IPS-11a (cell line): ENCODE results near the gene RANBP10.
"Not testable (repeated sequence)": the region's sequence is repeated elsewhere in the genome, so short reads cannot be mapped to it uniquely, and the experiment has no call there.

Experiments
- H3K4me3 ChIP-seq: one replicate; pipeline ENCODE4 v1.5.1; 2013; ENCODE audit warnings: low read depth, low read length, control low read depth

Gene RANBP10

GRCh38 chr16:67780847-67781564, 25.4 kb downstream of the RANBP10 start:
- H3K4me3 ChIP-seq, result no peak overlapping the region

DNA sequence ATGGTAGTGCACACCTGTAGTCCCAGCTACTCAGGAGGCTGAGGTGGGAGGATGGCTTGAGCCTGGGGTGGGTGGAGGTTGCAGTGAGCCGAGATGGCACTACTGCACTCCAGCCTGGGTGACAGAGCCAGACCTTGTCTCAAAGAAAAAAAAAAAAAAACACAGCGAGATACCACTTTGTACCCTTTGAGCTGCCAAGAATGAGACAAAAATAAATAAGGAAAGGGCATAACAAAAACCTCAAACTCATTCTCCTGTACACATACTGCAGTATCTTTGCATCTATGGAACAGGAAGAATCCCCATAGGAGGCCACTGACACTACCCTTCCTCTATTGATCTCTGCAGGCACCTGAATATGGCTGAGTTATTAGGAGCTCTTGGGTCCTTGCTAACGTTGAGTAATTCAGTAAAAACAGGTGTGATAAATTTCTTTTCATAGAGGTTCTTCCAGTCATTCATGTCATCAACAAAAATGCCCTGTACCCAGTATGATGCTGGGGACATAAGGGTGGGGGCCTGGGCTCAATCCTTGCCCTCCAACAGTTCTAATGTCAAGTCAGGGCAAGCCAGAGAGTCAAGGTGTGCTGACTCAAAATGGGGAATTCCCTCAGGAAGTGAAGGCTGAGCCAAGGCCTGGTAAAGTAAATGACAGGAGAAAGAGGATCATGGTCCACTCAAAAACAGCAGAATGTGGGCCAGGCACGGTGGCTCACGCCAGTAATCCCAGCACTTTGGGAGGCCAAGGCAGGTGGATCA, 26.9 kb downstream of the RANBP10 start:
- H3K4me3 ChIP-seq, result no peak overlapping the region

- H3K4me3 ChIP-seq, result no peak overlapping the region
Measured at GRCh38 chr16:67775273-67775672, 31.1 kb downstream of the RANBP10 start.

- H3K4me3 ChIP-seq, result no peak overlapping the region
Measured at GRCh38 chr16:67774457-67774853, 31.9 kb downstream of the RANBP10 start.

DNA sequence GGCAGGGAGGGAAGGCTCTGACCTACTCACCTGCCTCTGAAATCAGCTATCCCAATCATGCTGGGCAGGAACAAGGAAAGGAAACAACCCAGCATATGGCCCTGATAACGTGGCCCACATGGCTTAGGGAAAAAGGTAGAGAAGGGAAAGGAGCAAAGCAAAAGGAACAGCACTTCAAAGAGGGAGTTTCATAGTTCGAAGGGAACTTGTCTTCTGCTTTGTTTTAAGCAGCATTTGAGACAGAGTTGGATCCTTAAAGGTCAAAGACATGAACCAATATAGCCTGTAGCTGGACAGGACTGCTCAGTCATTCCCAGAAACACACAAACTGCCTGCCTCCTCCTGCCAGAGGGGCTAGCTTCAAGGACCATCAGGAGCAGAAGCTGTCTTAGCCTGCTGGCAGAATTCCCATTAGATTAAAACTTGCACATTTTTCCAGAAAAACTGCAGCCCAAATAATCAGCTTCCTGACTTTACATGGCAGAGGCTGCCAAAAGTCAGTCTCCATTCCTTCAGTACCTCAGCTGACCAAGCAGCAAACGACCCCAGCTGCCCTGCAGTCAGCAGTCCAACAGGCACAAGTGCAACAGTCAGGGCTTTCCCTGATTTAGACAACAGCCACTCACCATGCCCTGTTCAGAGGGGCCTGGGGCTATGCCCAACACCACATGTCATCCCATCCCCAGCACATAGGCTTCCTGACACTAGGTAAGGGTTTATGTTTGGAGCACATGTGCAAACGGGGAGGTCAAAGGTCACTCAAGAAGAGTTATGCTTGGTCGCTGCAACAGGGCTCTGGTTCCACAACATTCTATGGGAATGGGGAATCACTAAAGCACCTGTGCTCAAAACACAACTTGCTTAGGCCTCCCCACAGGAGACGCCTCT, 32.5 kb downstream of the RANBP10 start:
- H3K4me3 ChIP-seq, result no peak overlapping the region

- H3K4me3 ChIP-seq, result no peak overlapping the region
Measured at GRCh38 chr16:67773099-67773498, 33.3 kb downstream of the RANBP10 start.

GRCh38 chr16:67770346-67770991, 35.9 kb downstream of the RANBP10 start:
- H3K4me3 ChIP-seq, result no peak overlapping the region

- no peak overlapping the region for H3K4me3 ChIP-seq
Measured at GRCh38 chr16:67767953-67768352, 38.4 kb downstream of the RANBP10 start.

- H3K4me3 ChIP-seq, result no peak overlapping the region
Measured at GRCh38 chr16:67766291-67766690, 40.1 kb downstream of the RANBP10 start.

DNA sequence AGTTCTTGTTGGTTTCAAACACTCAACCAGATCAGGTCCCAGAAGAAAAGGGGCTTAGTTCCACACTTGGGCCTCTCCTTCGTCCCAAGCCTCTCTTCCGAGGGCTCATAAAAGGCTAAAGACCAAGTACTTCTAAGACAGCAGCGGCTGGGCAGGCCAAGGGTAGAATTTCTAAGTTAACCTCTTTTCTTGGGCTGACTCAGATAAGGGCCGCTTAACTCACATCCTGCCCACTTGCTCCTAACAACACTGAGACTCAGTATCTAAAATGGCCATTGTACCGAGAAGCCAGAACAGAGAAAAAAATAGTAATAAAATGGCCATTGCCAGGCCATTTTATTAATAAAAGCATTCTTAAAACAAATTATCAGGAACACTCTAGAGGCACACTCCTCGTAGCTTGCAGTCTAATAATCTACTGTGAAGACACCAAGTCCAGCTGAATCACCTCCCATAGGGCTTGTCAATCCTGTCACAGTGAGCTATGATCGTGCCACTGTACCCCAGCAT, 42.1 kb downstream of the RANBP10 start:
- no peak overlapping the region for H3K4me3 ChIP-seq

- H3K4me3 ChIP-seq, result no peak overlapping the region
Measured at GRCh38 chr16:67763066-67763465, 43.3 kb downstream of the RANBP10 start.

GRCh38 chr16:67762385-67762784, 44.0 kb downstream of the RANBP10 start:
- no peak overlapping the region for H3K4me3 ChIP-seq

GRCh38 chr16:67761924-67762323, 44.4 kb downstream of the RANBP10 start:
- H3K4me3 ChIP-seq, result no peak overlapping the region

GRCh38 chr16:67760956-67761230, 45.5 kb downstream of the RANBP10 start:
- H3K4me3 ChIP-seq, result no peak overlapping the region

DNA sequence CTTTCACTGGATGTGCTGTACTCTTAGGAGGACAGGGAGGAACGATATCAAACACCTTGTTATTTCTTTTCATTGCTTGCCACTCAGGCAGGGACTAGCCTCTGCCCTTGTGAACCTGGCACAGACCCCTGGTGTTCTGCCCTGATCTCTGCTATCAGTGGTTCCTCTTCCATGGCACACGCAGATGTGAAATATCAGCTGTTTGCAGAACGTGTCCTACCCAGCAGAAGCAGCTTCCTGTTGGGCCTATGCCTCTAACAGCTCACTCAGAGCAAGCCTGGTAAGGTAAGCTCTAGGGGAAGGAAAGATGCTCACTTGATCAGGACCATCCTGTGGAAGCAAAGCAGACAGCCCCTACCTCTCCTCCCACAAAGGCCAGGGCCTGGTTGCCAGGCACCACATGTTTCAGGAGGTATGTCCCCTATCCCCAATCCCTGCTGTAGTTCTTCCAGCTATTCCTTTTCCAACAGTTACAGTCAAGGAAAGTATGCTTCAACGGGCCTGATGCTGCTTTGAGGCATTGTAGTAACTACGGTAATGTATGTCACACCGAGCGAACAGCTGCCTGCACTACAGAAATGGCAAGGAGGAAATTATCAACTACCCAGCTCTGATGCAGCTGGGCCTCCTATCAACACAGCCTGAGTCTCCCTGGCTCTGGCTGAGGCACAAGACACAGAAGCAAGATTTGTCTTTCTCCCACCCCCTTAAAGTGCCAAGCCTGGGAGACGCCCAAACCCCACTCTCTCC, 46.0 kb downstream of the RANBP10 start:
- no peak overlapping the region for H3K4me3 ChIP-seq

DNA sequence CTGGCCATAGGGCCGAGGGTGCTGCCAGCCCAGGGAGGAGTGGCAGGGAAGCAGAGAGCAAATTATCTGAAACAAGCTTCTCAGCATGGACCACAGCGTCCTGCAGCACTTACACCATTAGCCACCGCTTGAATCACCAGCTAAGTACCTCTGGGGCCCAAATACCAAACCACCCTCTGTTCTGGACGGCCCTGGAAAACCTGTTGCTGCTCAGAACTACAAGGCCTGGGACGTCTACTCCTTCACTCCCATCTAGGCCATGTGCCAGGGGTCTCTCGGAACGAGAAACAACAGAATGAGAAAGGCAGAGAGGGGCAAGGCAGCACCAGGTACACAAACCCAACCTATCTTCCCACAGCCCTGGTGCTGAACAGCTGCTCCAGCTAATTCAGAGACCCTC, 47.4 kb downstream of the RANBP10 start:
- H3K4me3 ChIP-seq, result no peak overlapping the region

- H3K4me3 ChIP-seq, result no peak overlapping the region
Measured at GRCh38 chr16:67758006-67758405, 48.4 kb downstream of the RANBP10 start.

GRCh38 chr16:67752641-67753040, 53.7 kb downstream of the RANBP10 start:
- H3K4me3 ChIP-seq, result no peak overlapping the region

GRCh38 chr16:67751331-67751730, 55.0 kb downstream of the RANBP10 start:
- H3K4me3 ChIP-seq, result not testable (repeated sequence)

DNA sequence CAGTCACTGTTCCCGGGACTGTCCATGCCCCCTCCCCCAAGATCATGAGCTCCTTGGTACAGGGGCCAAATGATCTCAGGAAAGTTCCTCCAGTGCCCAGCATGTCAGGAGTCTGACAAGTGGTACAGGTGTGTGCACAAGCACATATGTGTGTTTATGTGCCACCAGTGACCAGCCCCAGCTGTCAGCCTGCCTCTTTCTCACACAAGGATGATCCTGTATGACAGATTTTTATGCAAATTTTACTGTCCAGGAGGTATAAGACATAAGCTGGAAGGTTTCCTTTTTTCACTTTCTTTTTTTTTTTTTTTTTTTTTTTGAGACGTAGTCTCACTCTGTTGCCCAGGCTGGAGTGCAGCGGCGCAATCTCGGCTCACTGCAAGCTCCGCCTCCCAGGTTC, 55.9 kb downstream of the RANBP10 start:
- H3K4me3 ChIP-seq, result no peak overlapping the region
